CD4-positive, alpha-beta memory T cell (primary cell): ENCODE results near the gene UBE2G2. TPM values are rescaled to one million over a fixed set of nuclear protein-coding genes. Genes with fewer than 3 reads are reported as not detected.

Experiments used
- CTCF ChIA-PET: fragments of 350-600 bp; sonication (Branson Sonifier 250); formaldehyde crosslinking; loops from one replicate; lab custom pipeline; 2021; ENCODE audit warnings: inconsistent platforms; ENCODE audit not compliant: partially characterized antibody; lab: Charles Lee
- POLR2A ChIA-PET: fragments of 350-600 bp; sonication (Branson Sonifier 250); formaldehyde crosslinking; loops from one replicate; lab custom pipeline; 2021; ENCODE audit not compliant: partially characterized antibody; lab: Charles Lee
- DNase-seq, 5 donors: peaks; one replicate each; pipeline versions ENCODE4 v3.0.0 to v3.0.0-alpha.2; 2020 to 2022; ENCODE audit warnings: mixed read lengths in 1 of 5
- H3K27ac ChIP-seq: one replicate; pipeline ENCODE4 v1.7.0; 2013; ENCODE audit warnings: low read depth, low read length
- H3K27me3 ChIP-seq: 2 replicates; pipeline ENCODE4 v1.7.0; 2013; ENCODE audit warnings: mild to moderate bottlenecking, low read length, moderate library complexity; ENCODE audit not compliant: insufficient read depth
- H3K36me3 ChIP-seq: 2 replicates; pipeline ENCODE4 v1.7.0; 2013; ENCODE audit warnings: mild to moderate bottlenecking, low read length, moderate library complexity; ENCODE audit not compliant: insufficient read depth
- H3K4me1 ChIP-seq: 2 replicates; pipeline ENCODE4 v1.7.0; 2013; ENCODE audit warnings: mild to moderate bottlenecking, low read length, moderate library complexity; ENCODE audit not compliant: insufficient read depth
- H3K4me3 ChIP-seq, 2 donors: one replicate each; pipeline ENCODE4 v1.7.0; 2013; ENCODE audit warnings: low read length in 2 of 2, mild to moderate bottlenecking in 1 of 2
- H3K9me3 ChIP-seq, 2 donors: one replicate each; pipeline ENCODE4 v1.7.0; 2013; ENCODE audit warnings: low read length in 2 of 2, control low read depth in 1 of 2; ENCODE audit not compliant: control insufficient read depth in 1 of 2
- H3K27ac Mint-ChIP-seq, 7 donors: one replicate each; pipeline ENCODE4 v1.8.0; 2020 to 2021; ENCODE audit warnings: mixed read lengths in 7 of 7, mild to moderate bottlenecking in 6 of 7, inconsistent platforms in 3 of 7, moderate library complexity in 3 of 7
- H3K27me3 Mint-ChIP-seq, 2 donors: one replicate each; pipeline ENCODE4 v1.8.0; 2020 to 2021; ENCODE audit warnings: mixed read lengths in 2 of 2
- H3K36me3 Mint-ChIP-seq, 2 donors: one replicate each; pipeline ENCODE4 v1.8.0; 2020 to 2021; ENCODE audit warnings: mixed read lengths in 2 of 2, inconsistent platforms in 1 of 2, mild to moderate bottlenecking in 1 of 2
- H3K4me1 Mint-ChIP-seq, 4 donors: one replicate each; pipeline ENCODE4 v1.8.0; 2020 to 2021; ENCODE audit warnings: mixed read lengths in 4 of 4, mild to moderate bottlenecking in 1 of 4
- H3K4me3 Mint-ChIP-seq, 8 donors: one replicate each; pipeline ENCODE4 v1.8.0; 2020 to 2021; ENCODE audit warnings: mixed read lengths in 8 of 8, mild to moderate bottlenecking in 7 of 8, moderate library complexity in 6 of 8, inconsistent platforms in 3 of 8
- H3K9me3 Mint-ChIP-seq, 8 donors: one replicate each; pipeline ENCODE4 v1.8.0; 2020 to 2021; ENCODE audit warnings: mixed read lengths in 8 of 8, mild to moderate bottlenecking in 5 of 8, inconsistent platforms in 3 of 8, moderate library complexity in 1 of 8
- intact Hi-C: fragments of 100-400 bp; cut with micrococcal nuclease; formaldehyde crosslinking; loops from one replicate; pipeline ENCODE4 v1.15.1; 2023
- polyA plus RNA-seq, 2 donors: library from polyadenylated mRNA; unstranded; fragments of 300-500 nt; fragmentation: Illumina TruSeq; gene quantifications; one replicate each; pipeline ENCODE4 v1.2.3, GENCODE V29; 2021
- total RNA-seq, 2 experiments: library from RNA; stranded (reverse); gene quantifications; one replicate each; pipeline ENCODE4 v1.2.3, GENCODE V29; 2021

Gene UBE2G2
- total and polyA plus RNA-seq, 4 experiments from 2014 or later: 51.8 to 131 (median 95.4) TPM

DNA sequence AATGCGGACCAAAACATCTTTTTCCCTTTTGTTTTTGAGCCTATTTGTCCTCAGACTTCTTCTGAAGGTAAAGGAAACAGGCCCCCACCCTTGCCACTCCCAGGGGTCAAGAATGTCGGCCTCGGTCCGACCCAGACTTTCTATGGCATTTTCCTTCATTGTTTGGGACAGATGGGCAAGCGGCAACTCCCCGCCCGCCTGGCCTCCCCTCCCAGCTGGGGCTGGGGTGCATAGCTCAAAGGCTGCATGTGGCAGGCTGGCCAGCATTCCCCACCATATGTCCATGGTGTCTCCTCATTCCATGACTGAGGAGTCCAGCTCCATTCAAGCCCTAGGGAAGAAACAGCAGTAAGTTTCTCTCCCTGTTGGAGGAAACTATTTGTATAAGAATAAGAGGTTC, 60.9 kb downstream of the UBE2G2 start:
- intact Hi-C loops: no loop called here
- no peak for DNase-seq
- Histone ChIP-seq H3K4me1 (no peaks in the 10 kb centered on the region), H3K4me3 (no peak overlapping the region), H3K36me3 (no peaks in the 10 kb centered on the region), H3K9me3 (no peaks in the 10 kb centered on the region), H3K27me3 (no peaks in the 10 kb centered on the region), H3K27ac (no peak overlapping the region)
- Mint-ChIP-seq H3K36me3 (no peaks in the 10 kb centered on the region), H3K4me1 (peaks cover 4 to 12% (median 5%) of the 10 kb centered on the region in 4 donors), H3K27me3 (no peaks in the 10 kb centered on the region), H3K9me3 (peaks cover 0 to 2% (median 0%) of the 10 kb centered on the region in 8 donors), H3K4me3 (no peak overlapping the region), H3K27ac (peak overlapping the region in 3 of 7 donors; percentile 50 to 79 (median 55))
- POLR2A ChIA-PET: no interaction called here
- CTCF ChIA-PET: interaction anchor here (0.7 to 7.5 kb wide), 7 partner anchors 12 to 230 kb away, joined by 3 to 269 read pairs (median 4); partner anchors contain the start of gene KRTAP12-3

DNA sequence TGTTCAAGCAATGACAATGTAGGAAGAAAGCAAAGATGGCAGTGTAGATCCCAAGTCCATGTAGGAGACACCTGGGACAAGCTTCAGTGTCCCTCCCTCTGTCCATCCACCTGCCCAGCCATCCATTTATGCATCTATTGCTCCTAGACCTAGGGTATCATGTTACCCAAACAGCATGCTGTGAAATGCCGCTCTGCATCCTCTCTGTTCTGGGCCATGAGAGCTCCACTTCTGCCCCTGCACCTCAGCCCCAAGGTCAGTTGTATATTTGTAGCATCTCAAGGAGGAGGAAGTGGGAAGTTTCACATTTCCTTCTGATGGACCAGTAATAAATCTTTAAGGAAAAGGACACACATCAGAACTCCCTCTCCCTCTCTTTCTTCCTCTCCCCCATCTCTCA, 62.3 kb downstream of the UBE2G2 start:
- ChIA-PET CTCF (interaction anchor here (0.7 to 7.5 kb wide), 6 partner anchors 14 to 229 kb away, joined by 3 to 269 read pairs (median 4); no protein-coding TSS in a partner anchor), POLR2A (interaction anchor here (0.6 to 1.1 kb wide), 3 partner anchors 65 to 287 kb away, joined by 3 read pairs; partner anchors contain the start of gene KRTAP12-3)
- peak overlapping the region in 3 of 7 donors; percentile 43 to 69 (median 55) for H3K27ac Mint-ChIP-seq

DNA sequence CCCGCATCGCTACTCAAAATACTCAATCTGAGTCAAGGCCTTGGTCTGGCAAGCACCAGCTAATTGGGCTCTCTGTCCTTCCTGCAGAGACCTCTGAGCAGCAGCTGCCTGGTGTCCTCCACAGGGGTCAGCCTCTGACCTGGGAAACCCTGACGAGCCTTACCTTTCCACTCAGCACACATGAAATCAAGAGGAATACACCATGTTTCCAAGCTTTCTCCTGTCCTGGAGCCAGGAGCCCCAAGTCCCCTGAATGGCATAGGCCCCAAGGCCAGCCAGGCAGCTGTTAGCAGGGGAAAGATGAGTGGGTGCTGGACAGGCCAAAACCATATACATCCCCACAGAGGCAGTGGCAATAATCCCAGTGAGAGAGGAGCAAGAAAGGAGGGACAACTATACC, 63.0 kb downstream of the UBE2G2 start:
- Histone ChIP-seq H3K4me1 (no peaks in the 10 kb centered on the region), H3K27ac (no peak overlapping the region), H3K27me3 (no peaks in the 10 kb centered on the region), H3K4me3 (no peak overlapping the region), H3K9me3 (no peaks in the 10 kb centered on the region), H3K36me3 (no peaks in the 10 kb centered on the region)
- POLR2A ChIA-PET: interaction anchor here (1.1 kb wide), 1 partner anchor 81 kb away, joined by 3 read pairs; the partner anchor contains the start of gene KRTAP12-3
- H3K4me3 Mint-ChIP-seq: no peak overlapping the region
- H3K27me3 Mint-ChIP-seq: no peaks in the 10 kb centered on the region
- H3K9me3 Mint-ChIP-seq: peaks cover 0 to 2% (median 0%) of the 10 kb centered on the region in 8 donors
- H3K4me1 Mint-ChIP-seq: peaks cover 4 to 12% (median 5%) of the 10 kb centered on the region in 4 donors
- H3K36me3 Mint-ChIP-seq: no peaks in the 10 kb centered on the region
- intact Hi-C loops: no loop called here
- DNase-seq: no peak
- CTCF ChIA-PET: interaction anchor here (1.3 to 7.5 kb wide), 3 partner anchors 13 to 228 kb away, joined by 3 to 269 read pairs (median 8); no protein-coding TSS in a partner anchor
- peak overlapping the region in 1 of 7 donors; percentile 35 for H3K27ac Mint-ChIP-seq

More for the DNA sequence above, 62.3 kb downstream of the UBE2G2 start:
- Histone ChIP-seq H3K27me3 (no peaks in the 10 kb centered on the region), H3K9me3 (no peaks in the 10 kb centered on the region), H3K4me1 (no peaks in the 10 kb centered on the region), H3K27ac (no peak overlapping the region), H3K4me3 (no peak overlapping the region), H3K36me3 (no peaks in the 10 kb centered on the region)
- no peaks in the 10 kb centered on the region for H3K36me3 Mint-ChIP-seq
- DNase-seq: no peak
- peaks cover 4 to 12% (median 5%) of the 10 kb centered on the region in 4 donors for H3K4me1 Mint-ChIP-seq
- intact Hi-C loops: no loop called here
- H3K4me3 Mint-ChIP-seq: no peak overlapping the region
- peaks cover 0 to 2% (median 0%) of the 10 kb centered on the region in 8 donors for H3K9me3 Mint-ChIP-seq
- H3K27me3 Mint-ChIP-seq: no peaks in the 10 kb centered on the region

DNA sequence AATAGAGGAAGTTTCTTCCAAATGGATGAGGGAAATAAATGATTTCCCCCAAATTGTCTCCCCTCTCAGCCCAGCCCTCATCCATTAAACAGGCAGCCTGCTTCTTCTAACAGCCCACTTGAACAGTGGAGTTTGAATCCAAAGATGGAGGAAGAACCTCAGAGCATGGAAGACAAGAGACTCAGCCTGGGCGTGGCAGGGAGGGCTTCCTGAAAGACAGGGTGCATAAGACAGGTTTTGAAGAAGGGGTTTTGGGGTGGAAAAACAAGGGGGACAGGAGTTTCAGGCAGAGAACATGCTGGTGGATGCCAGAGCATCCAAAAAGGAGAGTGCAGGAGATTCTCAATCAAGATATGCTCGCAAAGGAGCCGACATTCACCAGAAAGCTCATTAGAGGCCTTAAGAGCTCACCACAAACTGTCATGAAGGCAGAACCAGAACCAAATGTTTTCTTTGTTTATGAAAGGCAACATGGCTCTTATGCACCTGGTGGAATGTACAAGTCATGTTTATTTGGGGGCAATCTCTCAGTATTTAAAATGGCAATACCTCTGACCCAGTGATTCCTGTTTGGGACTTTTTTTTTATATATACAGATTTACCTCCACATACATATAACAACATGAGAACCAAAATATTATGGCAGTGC, 63.8 kb downstream of the UBE2G2 start:
- Mint-ChIP-seq H3K36me3 (no peaks in the 10 kb centered on the region), H3K27me3 (no peaks in the 10 kb centered on the region), H3K27ac (peak overlapping the region in 4 of 7 donors; percentile 24 to 55 (median 41)), H3K4me3 (no peak overlapping the region), H3K9me3 (peaks cover 0 to 2% (median 0%) of the 10 kb centered on the region in 8 donors), H3K4me1 (peaks cover 4 to 12% (median 5%) of the 10 kb centered on the region in 4 donors)
- Histone ChIP-seq H3K4me1 (no peaks in the 10 kb centered on the region), H3K36me3 (no peaks in the 10 kb centered on the region), H3K9me3 (no peaks in the 10 kb centered on the region), H3K4me3 (no peak overlapping the region), H3K27ac (no peak overlapping the region), H3K27me3 (no peaks in the 10 kb centered on the region)
- CTCF ChIA-PET: interaction anchor here (1.3 to 7.5 kb wide), 2 partner anchors 55 to 227 kb away, joined by 3 to 269 read pairs; no protein-coding TSS in a partner anchor
- POLR2A ChIA-PET: no interaction called here
- DNase-seq: no peak
- intact Hi-C loops: no loop called here

DNA sequence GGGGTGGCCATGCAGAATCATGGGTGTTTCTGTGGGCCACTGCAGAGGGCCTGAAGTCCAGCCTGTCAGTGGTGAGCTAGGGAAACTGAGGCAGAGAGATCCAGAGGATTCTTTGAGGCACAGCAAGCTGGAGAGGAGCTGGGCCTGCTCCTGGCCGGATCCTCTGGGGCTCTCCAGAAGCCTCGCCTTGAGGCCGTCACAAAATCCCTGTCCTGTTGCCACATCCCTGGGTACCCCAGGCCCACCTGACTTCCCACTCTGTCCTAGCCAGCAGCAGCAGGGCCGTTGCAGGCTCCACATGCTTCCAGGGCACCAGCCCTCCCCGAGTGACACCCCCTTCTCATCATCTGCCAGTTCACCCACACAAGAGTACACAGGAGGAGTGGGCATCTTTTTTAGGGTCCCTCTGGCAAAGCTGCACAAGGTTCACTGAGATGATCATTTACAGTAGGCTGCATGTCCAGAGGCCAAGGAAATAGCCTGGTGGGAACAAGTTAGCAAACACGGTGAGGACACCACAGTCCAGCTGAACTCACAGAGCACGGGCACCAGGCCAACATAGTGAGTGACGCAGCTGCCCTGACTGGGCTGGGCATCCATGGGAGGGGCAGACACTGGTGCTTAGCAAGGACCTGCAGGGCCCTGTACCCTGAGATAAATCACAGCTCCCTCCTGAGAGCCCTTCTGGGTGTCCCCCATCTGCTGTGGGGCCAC, 65.2 kb downstream of the UBE2G2 start:
- H3K9me3 Mint-ChIP-seq: peaks cover 0 to 2% (median 0%) of the 10 kb centered on the region in 8 donors
- intact Hi-C loops: no loop called here
- DNase-seq: no peak
- peak overlapping the region in 1 of 7 donors; percentile 62 for H3K27ac Mint-ChIP-seq
- Histone ChIP-seq H3K27me3 (no peaks in the 10 kb centered on the region), H3K36me3 (no peaks in the 10 kb centered on the region), H3K27ac (no peak overlapping the region), H3K9me3 (no peaks in the 10 kb centered on the region), H3K4me1 (no peaks in the 10 kb centered on the region), H3K4me3 (no peak overlapping the region)
- H3K36me3 Mint-ChIP-seq: no peaks in the 10 kb centered on the region
- CTCF ChIA-PET: interaction anchor here (1.6 kb wide), 1 partner anchor 226 kb away, joined by 5 read pairs; no protein-coding TSS in a partner anchor
- H3K4me3 Mint-ChIP-seq: no peak overlapping the region
- POLR2A ChIA-PET: no interaction called here
- H3K4me1 Mint-ChIP-seq: peaks cover 0 to 5% (median under 1%) of the 10 kb centered on the region in 4 donors
- peaks cover 0 to 2% of the 10 kb centered on the region in 2 donors for H3K27me3 Mint-ChIP-seq

DNA sequence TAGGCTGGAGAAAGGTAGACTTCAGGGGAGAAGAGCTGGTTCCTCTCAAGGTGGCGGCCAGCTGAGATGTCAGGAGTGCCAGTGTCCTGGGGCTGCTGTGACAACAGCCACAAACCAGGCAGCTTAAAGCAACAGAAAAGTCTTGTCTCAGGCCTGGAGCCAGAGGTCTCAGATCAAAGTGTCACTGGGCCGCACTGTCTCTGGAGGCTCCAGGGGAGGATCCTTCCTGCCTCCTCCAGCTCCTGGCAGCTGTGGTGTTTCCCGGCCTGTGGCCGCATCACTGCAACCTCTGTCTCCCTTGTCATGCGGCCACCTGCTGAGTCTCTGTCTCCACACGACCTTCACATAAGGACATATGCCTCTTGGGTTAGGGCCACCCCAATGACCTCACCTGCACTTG, 65.8 kb downstream of the UBE2G2 start:
- no peaks in the 10 kb centered on the region for H3K36me3 ChIP-seq
- H3K36me3 Mint-ChIP-seq: no peaks in the 10 kb centered on the region
- peaks cover 0 to 8% of the 10 kb centered on the region in 2 donors for H3K27me3 Mint-ChIP-seq
- no peaks in the 10 kb centered on the region for H3K27me3 ChIP-seq
- H3K4me1 ChIP-seq: no peaks in the 10 kb centered on the region
- no peak overlapping the region for H3K27ac ChIP-seq
- peaks cover 0 to 5% (median under 1%) of the 10 kb centered on the region in 4 donors for H3K4me1 Mint-ChIP-seq
- CTCF ChIA-PET: interaction anchor here (1.6 kb wide), 1 partner anchor 225 kb away, joined by 5 read pairs; no protein-coding TSS in a partner anchor
- H3K4me3 Mint-ChIP-seq: no peak overlapping the region
- POLR2A ChIA-PET: no interaction called here
- H3K9me3 Mint-ChIP-seq: peaks cover 0 to 2% (median 0%) of the 10 kb centered on the region in 8 donors
- intact Hi-C loops: no loop called here
- no peaks in the 10 kb centered on the region for H3K9me3 ChIP-seq
- DNase-seq: no peak
- no peak overlapping the region for H3K27ac Mint-ChIP-seq
- no peak overlapping the region for H3K4me3 ChIP-seq

DNA sequence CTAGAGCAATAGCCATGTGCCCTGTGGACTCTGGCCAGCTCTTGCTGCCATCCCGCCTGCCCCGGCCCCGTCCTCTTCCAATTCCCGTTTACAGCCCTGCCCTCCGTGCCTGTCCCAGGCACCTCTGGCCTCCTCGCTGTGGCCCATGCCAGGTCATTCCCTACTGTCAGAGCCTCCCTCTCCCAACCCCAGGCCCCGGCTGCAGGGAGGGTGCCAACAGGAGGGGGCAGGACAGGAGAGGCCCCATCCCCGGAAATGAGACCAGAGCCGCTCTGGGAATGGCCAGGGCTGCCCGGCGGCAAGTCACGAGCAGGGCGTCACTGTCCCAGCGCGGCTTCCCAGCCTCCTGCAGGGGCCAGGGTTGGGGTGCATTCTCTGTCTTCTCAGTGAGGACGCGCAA, 66.8 kb downstream of the UBE2G2 start:
- POLR2A ChIA-PET: no interaction called here
- no peak overlapping the region for H3K27ac ChIP-seq

More for the DNA sequence above, 66.8 kb downstream of the UBE2G2 start:
- no peak for DNase-seq
- no peaks in the 10 kb centered on the region for H3K27me3 ChIP-seq
- peak overlapping the region in 1 of 7 donors; percentile 52 for H3K27ac Mint-ChIP-seq
- CTCF ChIA-PET: no interaction called here
- H3K27me3 Mint-ChIP-seq: peaks cover 0 to 8% of the 10 kb centered on the region in 2 donors
- intact Hi-C loops: no loop called here
- peaks cover 0 to 1% (median under 1%) of the 10 kb centered on the region in 4 donors for H3K4me1 Mint-ChIP-seq
- H3K9me3 Mint-ChIP-seq: peaks cover 0 to 2% (median 0%) of the 10 kb centered on the region in 8 donors
- H3K4me1 ChIP-seq: no peaks in the 10 kb centered on the region
- no peaks in the 10 kb centered on the region for H3K36me3 ChIP-seq
- H3K4me3 Mint-ChIP-seq: no peak overlapping the region
- H3K4me3 ChIP-seq: no peak overlapping the region
- H3K36me3 Mint-ChIP-seq: no peaks in the 10 kb centered on the region
- no peaks in the 10 kb centered on the region for H3K9me3 ChIP-seq
